Measurements from ENCODE around the gene TRAF3IP3. TPM values are rescaled to one million over a fixed set of nuclear protein-coding genes. Genes with fewer than 3 reads are reported as not detected.

TRAF3IP3 gene
- total and polyA plus RNA-seq, 2 experiments from 2014 or later = 0.13 to 0.16 TPM

GRCh38 chr1:209727286-209727685, 28.6 kb upstream of the TRAF3IP3 start:
- Histone ChIP-seq H2AFZ (no peak overlapping the region), H3K9me2 (replicated peaks; ENCODE audit: insufficient read depth) (no peaks in the 10 kb centered on the region), H3K9me3 (ENCODE audit: low read depth) (no peaks in the 10 kb centered on the region), H3K79me2 (no peaks in the 10 kb centered on the region), H4K20me1 (ENCODE audit: insufficient read depth, poor library complexity, severe bottlenecking) (no peaks in the 10 kb centered on the region), H3K27me3 (peaks cover 4% of the 10 kb centered on the region), H3K4me2 (no peak overlapping the region), H3K4me1 (ENCODE audit: insufficient read depth) (no peaks in the 10 kb centered on the region), H3K4me3 (no peak overlapping the region), H3K36me3 (replicated peaks; ENCODE audit: insufficient read depth, low read depth) (no peaks in the 10 kb centered on the region), H3K27ac (no peak overlapping the region)
- no peak for DNase-seq (ENCODE audit: low spot score)
- TF ChIP-seq CTCF (IDR thresholded peaks at IDR 0.05; ENCODE audit: poor library complexity) = no peak
- no peak for TF ChIP-seq EZH2 (IDR thresholded peaks at IDR 0.05; ENCODE audit: borderline replicate concordance)
- TF ChIP-seq EZH2phosphoT487 (IDR thresholded peaks at IDR 0.05; ENCODE audit: low read depth, severe bottlenecking, unreplicated experiment) = no peak
- 89% methylated on average over 2 of the region's 2 CpGs for WGBS (ENCODE audit: low lambda C conversion rate, missing lambda C conversion rate)

DNA sequence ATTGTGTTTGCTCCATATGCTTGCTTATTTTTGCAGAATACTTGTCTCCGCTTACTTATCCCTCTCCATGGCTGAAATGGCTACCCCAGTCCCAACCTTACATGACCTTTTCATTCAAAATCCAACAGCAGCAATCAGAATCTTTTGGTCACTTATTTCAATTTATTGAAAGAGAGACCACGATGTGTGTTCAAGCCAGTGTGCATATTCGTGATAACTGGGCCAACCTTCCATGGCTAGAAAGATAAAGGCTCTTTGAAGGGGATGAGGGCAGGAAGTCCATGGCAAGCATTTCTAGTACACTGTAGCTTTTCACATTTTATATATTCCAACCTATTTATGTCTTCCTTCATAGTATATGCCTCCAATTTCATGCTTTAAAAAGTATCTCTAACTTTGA, 28.1 kb upstream of the TRAF3IP3 start:
- Histone ChIP-seq H3K27ac (no peak overlapping the region), H3K4me2 (no peak overlapping the region), H3K4me3 (no peak overlapping the region), H3K79me2 (no peaks in the 10 kb centered on the region), H4K20me1 (ENCODE audit: insufficient read depth, poor library complexity, severe bottlenecking) (no peaks in the 10 kb centered on the region), H2AFZ (no peak overlapping the region), H3K27me3 (peaks cover 4% of the 10 kb centered on the region), H3K9me2 (replicated peaks; ENCODE audit: insufficient read depth) (no peaks in the 10 kb centered on the region), H3K9me3 (ENCODE audit: low read depth) (no peaks in the 10 kb centered on the region), H3K4me1 (ENCODE audit: insufficient read depth) (no peaks in the 10 kb centered on the region), H3K36me3 (replicated peaks; ENCODE audit: insufficient read depth, low read depth) (no peaks in the 10 kb centered on the region)
- WGBS (ENCODE audit: low lambda C conversion rate, missing lambda C conversion rate) = 86% methylated on average over 3 of the region's 3 CpGs
- no peak for DNase-seq (ENCODE audit: low spot score)
- TF ChIP-seq EZH2 (IDR thresholded peaks at IDR 0.05; ENCODE audit: borderline replicate concordance) (no peak), CTCF (IDR thresholded peaks at IDR 0.05; ENCODE audit: poor library complexity) (no peak), EZH2phosphoT487 (IDR thresholded peaks at IDR 0.05; ENCODE audit: low read depth, severe bottlenecking, unreplicated experiment) (no peak)

DNA sequence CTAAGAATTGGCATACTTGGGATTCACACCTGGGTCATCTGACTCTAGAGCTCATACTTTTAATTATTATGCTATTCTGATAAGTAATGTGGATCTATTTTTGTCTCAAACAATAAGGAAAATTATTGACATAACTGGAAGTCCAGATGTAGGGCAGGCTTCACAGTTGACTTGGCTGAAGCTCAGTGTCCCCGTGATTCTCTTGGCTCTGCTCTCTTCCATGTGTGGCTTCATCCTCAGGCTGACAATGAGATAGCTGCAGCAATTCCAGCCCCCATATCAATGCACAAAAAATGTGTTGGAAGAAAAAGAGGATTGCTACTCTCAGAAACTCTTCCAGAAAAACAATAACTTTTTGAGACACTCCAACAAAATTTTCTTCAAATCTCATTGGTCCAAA, 27.4 kb upstream of the TRAF3IP3 start:
- H3K27me3 ChIP-seq = peaks cover 4% of the 10 kb centered on the region
- H3K79me2 ChIP-seq = no peaks in the 10 kb centered on the region
- H3K9me3 ChIP-seq (ENCODE audit: low read depth) = no peaks in the 10 kb centered on the region
- no peak for DNase-seq (ENCODE audit: low spot score)
- H3K9me2 ChIP-seq (replicated peaks; ENCODE audit: insufficient read depth) = no peaks in the 10 kb centered on the region
- H4K20me1 ChIP-seq (ENCODE audit: insufficient read depth, poor library complexity, severe bottlenecking) = no peaks in the 10 kb centered on the region
- 89% methylated on average over 1 of the region's 1 CpG for WGBS (ENCODE audit: low lambda C conversion rate, missing lambda C conversion rate)
- H3K4me2 ChIP-seq = no peak overlapping the region
- H3K4me1 ChIP-seq (ENCODE audit: insufficient read depth) = no peaks in the 10 kb centered on the region
- TF ChIP-seq CTCF (IDR thresholded peaks at IDR 0.05; ENCODE audit: poor library complexity) (no peak), EZH2phosphoT487 (IDR thresholded peaks at IDR 0.05; ENCODE audit: low read depth, severe bottlenecking, unreplicated experiment) (no peak), EZH2 (IDR thresholded peaks at IDR 0.05; ENCODE audit: borderline replicate concordance) (no peak)
- H3K27ac ChIP-seq = no peak overlapping the region
- no peak overlapping the region for H2AFZ ChIP-seq
- H3K4me3 ChIP-seq = no peak overlapping the region
- H3K36me3 ChIP-seq (replicated peaks; ENCODE audit: insufficient read depth, low read depth) = no peaks in the 10 kb centered on the region

DNA sequence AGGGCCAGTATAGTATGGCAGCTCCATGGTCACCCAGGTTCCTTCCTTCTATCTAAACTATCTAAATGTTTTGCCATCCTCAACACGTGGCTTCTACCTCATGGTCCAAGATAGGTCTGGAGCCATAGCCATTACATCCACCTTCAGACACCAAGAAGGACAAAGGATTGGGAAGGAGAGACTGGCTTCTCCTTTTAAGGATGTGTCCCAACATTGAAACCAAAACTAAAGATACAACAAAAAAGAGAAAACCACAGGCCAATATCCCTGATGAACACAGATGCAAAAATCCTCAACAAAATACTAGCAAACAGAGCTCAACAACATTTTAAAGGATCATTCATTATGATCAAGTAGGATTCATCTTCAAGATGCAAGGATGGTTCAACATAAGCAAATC, 26.4 kb upstream of the TRAF3IP3 start:
- Histone ChIP-seq H3K79me2 (no peaks in the 10 kb centered on the region), H3K27me3 (peaks cover 4% of the 10 kb centered on the region), H3K27ac (no peak overlapping the region), H3K4me1 (ENCODE audit: insufficient read depth) (no peaks in the 10 kb centered on the region), H2AFZ (no peak overlapping the region), H4K20me1 (ENCODE audit: insufficient read depth, poor library complexity, severe bottlenecking) (no peaks in the 10 kb centered on the region), H3K9me3 (ENCODE audit: low read depth) (no peaks in the 10 kb centered on the region), H3K9me2 (replicated peaks; ENCODE audit: insufficient read depth) (no peaks in the 10 kb centered on the region), H3K4me3 (no peak overlapping the region), H3K4me2 (no peak overlapping the region), H3K36me3 (replicated peaks; ENCODE audit: insufficient read depth, low read depth) (no peaks in the 10 kb centered on the region)
- DNase-seq (ENCODE audit: low spot score) = no peak
- 78% methylated on average over 1 of the region's 1 CpG for WGBS (ENCODE audit: low lambda C conversion rate, missing lambda C conversion rate)
- TF ChIP-seq CTCF (IDR thresholded peaks at IDR 0.05; ENCODE audit: poor library complexity) (no peak), EZH2 (IDR thresholded peaks at IDR 0.05; ENCODE audit: borderline replicate concordance) (no peak), EZH2phosphoT487 (IDR thresholded peaks at IDR 0.05; ENCODE audit: low read depth, severe bottlenecking, unreplicated experiment) (no peak)

Measured in hepatocyte (in vitro differentiated cells).